Superior temporal gyrus (tissue), 1 donor: ENCODE measurements around the gene EIF6.

ENCODE experiments used
- DNase-seq: peaks from one replicate; pipeline ENCODE4 v3.0.0-alpha.2; 2016; ENCODE audit errors: extremely low spot score

The EIF6 gene

DNA sequence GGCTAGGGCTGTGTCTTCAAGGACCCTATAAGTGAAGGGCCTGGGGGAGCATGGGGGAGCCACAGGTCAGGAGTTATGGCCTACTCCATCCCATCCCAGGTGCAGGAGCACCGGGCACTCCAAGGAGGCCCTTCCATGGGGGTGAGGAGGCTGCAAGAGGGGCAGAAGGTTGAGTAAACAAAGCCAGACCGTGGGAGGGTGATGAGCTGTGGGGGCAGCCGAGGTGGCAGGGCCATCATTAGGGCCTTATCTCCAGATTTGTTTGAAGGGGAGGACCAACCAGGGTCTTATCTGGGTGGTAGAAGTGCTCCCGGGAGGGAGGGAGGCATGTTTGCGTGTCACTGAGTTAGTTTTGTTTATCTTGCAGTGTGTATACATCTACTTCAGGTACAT, 9.7 kb upstream of the EIF6 start:
- no peak for DNase-seq

DNA sequence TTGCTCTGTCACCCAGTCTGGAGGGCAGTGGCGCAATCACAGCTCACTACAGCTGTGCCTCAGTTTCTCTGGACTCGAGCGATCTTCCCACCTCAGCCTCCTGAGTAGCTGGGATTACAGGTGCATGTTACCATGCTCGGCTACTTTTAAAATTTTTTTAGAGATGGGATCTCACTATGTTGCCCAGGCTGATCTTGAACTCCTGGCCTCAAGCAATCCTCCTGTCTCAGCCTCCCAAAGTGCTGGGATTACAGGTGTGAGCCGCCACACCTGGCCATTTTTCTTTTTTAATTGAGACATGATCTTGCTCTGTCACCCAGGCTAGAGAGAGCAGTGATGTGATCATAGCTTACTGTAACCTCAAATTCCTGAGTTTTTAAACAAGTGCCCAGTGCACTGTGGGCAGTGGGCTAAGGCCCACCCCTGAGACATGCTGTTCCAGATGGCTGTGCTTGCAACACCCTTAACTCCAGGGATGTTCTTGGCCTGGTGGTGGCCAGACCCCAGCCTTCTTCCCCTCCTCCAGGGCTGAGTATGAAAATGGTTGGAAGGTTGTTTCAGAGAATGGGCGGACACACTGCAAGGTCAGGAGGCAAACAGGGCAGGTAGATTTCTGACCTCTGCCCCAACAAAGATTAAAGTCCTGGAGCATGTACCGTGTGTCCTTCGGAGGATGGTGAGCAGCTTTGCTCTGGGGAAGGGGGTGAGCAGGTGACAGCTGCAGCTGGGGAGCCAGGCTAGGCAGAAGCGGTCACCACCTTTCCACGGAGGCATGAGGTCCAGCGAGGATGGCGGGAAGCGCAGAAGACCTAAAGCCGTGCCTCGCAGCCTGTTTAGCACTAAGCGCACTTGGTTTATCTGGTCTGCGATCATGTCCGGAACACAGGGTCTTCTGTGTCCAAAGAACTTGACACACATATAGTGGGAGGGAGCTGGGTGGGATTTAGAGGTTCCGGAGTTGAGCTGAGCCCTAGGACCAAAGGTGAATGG, 9.0 kb upstream of the EIF6 start:
- DNase-seq, result no peak

DNA sequence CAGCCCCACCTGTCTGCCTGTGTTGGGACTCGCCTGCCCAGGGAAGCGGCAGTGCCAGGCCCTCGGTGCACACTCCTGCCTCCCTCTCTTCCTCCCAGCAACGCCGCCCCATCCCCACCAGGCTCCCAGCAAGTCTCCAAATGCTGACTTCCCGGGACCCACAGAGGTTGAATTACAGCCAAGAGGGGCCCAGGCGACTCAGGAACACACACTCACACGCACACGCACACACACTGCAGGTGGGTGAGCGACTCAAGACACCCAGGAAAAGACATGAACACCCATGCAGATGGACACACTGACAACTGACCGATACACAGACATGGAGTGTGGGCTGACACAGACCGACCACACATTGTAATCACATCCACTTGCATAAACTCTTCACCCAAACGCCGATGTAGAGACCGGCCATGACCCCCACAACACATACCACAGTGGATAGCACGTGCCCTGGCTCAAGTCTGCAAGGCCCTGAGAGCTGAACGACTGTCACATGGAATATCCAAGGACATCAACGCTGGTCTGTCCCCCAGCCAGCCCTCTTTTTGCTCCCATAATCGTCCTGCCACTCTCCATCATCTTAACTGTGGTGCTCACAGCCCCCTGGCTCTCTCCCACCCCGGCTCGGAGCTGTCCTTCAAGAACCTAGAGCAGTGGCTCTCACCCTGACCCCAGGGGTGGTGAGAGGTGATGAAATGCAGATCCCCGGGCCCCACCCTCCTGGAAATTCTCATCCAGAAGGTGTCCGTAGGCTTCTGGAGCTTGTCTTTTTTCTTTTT, 8.1 kb upstream of the EIF6 start:
- no peak for DNase-seq

DNA sequence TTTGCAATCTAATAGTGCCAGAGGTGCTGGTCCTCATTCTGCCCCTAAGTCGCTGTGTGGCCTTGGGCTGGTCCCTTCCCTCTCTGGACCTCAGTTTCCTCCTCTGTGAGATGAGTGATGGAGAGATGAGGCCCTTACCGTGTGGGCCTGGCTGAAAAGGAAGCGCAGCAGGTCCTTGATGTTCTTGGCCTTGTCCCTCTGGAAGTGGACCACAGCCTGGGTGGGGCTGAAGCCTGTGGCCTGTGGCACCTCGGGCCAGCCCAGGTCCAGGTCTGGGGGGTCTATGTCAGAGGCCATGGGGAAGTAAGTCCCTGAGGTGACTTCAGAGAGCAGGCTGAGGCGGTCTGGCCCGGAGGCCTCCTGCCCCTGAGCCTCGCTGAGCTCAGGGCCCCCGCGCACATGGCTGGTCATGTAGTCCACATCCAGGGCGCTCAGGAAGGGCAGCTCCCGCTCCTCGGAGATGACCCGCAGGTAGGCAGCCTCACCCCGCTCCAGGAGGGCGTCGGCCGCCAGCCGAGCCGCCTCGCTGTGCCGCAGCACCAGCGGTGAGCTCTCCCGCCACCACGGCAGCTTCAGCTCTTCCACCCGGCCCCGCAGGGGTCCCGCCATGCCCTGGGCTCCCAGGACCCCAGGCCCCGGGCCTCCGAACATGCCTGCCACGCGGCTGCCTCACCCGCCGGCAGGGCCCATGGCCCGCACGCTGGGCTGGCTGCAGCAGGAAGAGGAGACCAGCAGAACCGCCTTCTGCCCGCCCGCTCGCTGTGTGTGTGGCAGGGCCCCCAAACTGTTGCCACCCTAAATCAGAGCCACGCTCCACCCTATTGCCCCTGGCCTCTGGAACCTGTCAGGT, 7.3 kb upstream of the EIF6 start, which contains the start of gene FAM83C:
Gene FAM83C (minus strand): TSS at position 772 of the 850 bp plus-strand sequence. CDS start 121 bp downstream, at position 651.
- DNase-seq, result no peak

DNA sequence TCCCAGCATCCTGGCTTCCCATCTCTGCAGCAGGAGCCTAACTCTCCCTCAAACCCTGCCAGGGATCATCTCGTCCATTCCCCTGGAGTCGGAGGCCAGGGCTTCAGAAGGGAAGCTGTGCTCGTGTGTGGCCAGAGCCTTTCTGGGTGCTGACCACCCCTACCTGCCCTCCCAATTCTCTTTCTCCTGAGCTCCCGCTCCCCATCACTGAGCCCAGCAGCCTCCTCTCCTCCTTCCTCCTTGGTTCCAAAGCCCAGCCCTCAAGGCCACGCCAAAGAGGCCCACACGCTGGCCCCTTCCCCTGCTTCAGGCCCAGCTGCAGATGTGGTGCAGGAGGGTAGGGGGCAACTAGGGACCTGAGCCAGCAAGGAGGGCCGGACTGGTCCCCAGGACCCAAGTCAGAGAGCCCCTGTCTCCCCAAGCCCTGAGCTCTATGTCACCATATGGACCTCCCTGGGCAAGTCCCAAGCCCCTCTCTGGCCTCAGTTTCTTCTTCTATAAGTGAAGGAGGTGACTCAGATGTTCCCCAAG, 6.4 kb upstream of the EIF6 start:
- no peak for DNase-seq

DNA sequence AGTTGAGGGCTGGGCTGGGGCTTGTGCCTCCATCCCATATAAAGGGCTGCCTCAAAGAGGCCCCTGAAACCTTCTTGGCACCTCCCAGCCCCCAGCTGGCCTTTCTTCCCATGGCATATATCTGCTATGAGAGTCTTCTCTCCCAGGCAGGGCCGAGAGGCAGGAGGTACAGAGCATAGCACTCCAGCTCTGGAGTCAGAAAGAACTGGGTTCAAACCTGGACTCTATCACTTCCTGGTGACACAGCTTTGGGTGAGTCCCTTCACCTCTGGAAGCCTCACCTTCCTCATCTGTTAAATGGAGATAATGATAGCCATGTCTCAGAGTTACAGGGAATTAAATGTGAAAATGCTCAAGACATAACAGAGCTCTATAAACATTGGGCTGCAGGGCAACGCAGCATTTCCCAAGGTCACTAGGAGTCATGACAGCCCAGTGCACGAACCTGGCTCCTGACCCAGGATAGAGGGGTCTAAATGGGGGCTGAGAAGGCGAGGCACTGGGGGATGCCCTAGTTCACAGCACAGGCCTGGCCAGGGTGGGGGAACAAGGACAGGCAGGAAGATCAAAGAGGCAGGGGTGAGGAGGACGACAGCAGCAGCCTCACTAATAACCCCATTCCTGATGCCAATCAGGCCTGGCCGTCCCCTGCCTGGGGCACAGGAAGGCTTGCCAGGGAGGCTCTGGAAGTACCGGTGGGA, 5.8 kb upstream of the EIF6 start:
- DNase-seq, result no peak

DNA sequence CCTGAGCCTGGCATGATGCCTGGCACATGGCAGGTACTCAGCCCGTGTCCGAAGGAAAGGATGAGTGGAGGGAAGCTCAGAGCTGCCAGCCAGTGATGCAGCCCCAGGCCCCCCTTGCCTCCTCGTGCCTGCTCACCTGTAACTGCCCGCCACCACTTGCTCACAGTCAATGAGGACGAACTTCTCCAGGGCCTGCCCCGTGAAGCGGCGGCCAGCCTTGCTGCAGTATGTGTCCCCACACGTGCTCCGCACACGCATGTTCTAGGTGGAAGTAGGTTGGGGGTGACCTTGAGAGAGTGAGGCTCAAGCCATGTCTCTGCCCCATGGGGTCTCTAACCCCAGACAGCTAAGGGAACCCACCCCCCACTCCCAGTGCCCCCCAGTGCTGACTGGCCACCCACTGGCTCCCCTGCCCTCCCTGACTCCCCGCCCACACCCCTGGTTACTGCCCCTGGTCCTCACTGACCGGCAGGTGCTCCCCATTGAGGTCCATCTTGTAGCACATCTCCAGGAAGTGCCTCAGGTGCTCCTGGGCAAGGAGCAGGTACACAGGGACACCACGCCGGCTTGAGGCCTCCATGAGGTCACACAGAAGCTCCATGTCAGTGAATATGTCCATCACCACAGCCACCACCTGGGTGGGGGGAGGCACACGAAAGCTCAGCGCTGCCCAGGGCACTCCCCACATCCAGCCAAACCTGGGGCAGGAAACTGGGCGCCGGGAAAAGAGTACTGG, 3.9 kb upstream of the EIF6 start:
- DNase-seq, result no peak

DNA sequence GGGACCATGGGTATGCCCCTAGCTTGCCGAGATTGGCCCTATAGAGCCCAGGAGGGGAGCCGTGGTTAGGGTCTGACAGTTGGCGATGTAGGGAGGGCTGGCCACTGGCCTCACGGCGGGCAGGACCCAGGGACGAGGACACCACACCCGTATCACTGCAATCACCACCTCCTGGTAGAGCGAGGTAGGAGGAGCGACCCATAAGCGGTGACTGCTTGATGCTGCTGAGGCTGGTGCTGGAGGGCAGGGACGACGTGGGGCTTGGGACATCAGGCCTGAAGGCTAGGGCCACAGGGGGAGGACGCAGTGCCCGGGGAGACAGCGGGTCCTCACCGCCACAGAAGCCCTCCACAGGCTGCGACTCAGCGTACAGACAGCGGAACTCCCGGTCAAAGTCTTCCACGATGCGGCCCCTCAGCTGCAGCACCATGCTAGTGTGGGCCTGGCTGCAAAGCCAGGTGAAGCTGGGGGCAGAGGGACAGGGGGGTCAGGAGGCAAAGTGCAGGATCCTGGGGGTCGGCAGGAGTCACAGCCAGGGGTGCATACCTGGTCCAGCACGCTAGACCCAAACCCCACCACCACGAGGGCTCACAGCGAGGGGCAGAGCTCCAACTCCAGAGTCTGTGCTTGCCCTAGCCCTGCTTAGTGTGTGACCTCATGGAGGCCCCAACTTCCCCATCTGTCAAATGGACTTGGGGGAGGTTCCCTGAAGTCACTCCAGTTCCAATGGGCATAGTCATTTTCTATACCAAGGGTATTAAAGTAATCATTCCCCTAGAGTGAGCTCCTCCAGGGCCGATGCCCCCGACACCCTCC, 3.1 kb upstream of the EIF6 start:
- DNase-seq, result no peak

DNA sequence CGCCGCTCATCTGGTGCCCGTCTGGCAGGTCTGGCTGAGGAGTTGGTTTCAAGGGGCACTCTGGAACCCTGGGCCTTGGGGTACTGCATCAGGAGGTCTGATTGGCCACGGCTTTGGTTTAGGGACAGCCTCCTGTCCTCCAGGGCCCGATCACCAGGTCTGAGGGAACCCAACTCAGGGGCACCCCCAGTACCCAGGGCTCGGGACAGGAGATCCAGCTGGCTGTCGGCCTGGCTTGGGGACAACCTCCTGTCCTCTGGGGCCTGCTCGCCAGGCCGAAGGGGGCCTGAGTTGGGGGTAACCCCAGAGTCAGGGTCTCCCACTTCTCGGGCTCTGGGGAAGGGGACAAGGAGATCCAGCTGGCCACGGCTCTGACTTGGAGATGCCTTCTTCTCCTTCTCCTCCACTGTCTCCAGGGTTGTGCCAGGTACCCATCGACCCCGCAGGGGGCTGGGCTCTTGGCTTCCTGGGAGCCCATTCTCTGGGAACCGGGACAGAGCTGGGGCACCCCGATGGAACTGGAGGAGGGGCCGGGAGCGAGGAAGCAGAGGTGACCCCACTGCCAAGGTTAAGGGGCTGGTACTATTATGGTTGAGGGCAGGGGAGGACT, 2.4 kb upstream of the EIF6 start:
- no peak for DNase-seq

DNA sequence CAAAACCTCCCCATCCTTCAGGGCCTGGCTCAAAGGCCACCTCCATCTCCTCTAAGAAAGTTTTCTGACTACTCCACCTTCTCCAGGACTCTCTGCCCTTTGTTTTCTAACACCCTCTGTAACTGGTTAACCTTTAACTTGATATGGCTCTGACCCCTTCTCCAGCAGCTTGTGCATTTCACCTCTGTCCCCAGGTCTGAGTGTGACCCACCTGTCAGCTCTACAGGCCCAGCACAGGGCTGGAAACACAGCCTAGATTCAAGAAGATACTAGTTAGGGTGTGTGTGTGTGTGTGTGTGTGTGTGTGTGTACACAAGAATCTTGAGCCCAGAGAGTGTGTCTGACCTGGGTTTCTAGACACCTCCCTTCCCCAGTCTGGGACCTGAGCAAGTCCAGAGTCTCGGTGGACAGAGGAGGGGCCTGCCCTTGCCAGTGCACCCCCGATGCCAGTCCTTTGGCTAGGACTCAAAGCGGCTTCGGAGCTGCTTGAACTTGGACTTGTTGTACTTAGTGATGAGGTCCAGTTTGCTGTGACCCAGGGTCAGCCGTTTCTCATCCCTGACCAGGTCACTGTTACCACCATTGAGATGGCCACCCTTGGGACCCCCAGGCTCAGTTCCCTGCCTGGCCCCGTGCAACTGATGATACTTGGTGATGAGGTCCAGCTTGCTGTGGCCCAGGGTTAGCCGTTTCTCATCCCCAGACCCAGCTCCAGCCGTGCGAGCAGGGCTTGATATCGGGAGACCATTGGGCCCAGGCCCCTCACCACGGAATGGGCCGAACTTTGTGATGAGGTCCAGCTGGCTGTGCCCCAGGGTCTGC, 1.7 kb upstream of the EIF6 start:
- DNase-seq, result no peak

DNA sequence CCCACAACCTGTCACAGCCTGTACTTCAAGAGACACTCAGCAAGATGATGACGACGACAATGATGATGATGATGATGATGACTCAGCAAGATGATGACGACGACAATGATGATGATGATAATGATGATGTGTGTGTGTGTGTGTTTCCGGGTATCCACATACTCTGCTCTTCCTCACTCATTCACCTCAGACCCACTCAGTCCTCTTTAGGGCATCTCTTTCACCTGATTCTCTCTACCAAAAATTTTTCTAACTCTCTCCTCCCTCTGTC, 1.2 kb upstream of the EIF6 start:
- no peak for DNase-seq

DNA sequence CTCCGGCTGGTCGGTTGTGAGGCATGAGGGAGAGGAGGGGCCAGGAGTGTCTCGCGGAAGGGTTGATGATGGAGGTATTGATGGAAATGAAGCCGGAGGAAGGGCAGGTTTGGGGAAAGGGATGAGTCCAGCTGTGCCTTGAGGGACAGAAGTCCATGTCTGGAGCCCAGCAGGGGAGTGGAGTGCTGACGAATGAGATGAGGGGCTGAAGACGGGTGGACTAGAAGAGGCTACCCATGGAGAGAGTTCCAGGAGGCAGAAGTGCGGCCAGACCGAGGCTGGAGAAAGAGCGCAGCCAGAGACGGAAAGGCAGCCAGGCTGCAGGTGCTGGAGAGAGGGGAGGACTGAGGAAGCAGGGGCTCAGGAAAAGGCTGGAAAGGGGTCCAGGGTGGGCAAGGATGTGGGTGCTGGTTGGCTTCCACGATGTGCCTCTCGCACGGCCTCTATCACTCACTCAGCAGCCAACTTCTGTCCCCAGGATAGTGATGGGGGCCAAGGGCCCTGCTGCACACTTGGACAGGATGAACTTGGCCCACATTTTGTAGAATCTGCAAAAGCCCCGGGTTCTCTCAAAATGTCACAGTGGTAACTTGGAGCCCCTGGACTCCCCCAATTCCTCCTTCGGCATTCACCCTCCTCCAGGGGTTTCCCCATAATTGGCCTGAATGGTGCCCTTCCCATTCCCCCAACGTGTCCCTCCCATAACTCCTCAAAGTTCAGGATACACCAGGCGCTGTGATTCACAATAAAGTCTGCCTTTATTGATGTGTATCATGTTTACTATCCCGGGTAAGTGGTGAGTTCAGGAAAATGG, 627 bp upstream of the EIF6 start:
- DNase-seq, result no peak

DNA sequence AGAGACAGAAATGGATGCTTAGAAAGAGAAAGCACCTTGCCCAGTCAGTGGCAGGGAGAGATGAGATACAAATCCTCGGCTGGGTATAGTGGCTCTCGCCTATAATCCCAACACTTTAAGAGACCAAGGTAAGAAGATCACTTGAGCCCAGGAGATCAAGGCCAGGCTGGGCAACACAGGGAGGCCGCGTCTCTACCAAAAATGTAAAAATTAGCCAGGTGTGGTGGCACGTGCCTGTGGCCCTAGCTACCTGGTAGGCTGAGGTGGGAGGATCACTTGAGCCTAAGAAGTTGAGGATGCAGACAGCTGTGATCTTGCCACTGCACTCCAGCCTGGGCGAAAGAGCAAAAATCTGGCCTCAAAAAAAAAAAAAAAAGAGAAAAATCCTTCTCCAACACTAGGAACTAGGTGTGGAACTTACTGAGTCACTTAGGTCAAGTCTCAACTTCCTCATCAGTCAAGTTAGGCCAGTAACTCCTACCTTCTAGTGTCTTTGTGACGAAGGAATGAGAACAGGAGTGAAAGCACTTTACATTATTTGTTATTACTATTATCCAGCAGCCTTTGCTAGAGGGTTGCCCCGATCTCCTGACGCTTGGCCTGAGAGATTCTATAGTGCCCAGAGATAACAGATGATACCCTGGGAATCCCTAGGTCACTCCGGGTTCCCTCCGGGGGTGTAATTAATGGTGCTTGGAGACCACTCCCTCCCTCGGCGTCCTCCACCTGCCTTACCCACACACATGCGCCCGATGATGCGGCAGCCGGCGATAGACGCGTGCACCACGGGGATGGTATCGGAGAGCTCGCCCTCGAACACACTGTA, 918 bp downstream of the EIF6 start:
- DNase-seq, result no peak

DNA sequence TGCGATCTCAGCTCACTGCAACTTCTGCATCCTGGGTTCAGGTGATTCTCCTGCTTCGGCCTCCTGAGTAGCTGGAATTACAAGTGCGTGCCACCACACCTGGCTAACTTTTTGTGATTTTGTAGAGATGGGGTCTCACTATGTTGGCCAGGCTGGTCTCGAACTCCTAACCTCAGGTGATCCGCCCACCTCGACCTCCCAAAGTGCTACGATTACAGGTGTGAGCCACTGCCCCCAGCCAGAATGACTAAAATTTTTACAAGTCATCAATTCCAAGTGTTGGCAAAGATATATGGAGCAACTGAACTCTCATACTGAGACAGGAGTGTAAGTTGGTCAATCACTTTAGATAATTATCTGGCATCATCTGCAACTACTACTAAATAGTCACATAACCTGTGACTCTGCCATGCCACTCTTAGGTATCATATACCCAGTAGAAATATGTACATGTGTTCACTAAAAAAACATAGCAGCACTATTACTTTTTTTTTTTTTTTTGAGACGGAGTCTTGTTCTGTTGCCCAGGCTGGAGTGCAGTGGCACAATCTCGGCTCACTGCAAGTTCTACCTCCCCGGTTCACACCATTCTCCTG, 3.0 kb downstream of the EIF6 start:
- no peak for DNase-seq

DNA sequence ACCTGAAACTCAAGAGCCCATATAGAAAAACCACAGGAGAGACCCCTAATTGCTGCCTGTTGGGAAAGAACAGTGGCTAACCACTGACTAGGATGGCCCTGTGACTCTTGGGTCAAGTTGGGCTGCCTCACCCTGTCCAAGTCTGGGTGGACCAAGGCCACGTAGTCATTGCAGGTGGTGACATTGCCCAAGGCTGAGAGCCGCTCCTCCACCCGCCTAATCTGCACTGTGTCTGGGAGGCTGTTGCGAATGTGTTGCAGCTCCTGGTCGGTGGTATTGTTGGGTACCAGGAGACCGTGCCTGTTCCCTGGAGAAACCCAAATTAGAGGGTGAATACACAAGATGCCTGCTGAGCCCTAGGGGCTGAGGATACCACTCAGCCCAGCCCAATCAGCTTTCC, 4.0 kb downstream of the EIF6 start:
- DNase-seq, result no peak

DNA sequence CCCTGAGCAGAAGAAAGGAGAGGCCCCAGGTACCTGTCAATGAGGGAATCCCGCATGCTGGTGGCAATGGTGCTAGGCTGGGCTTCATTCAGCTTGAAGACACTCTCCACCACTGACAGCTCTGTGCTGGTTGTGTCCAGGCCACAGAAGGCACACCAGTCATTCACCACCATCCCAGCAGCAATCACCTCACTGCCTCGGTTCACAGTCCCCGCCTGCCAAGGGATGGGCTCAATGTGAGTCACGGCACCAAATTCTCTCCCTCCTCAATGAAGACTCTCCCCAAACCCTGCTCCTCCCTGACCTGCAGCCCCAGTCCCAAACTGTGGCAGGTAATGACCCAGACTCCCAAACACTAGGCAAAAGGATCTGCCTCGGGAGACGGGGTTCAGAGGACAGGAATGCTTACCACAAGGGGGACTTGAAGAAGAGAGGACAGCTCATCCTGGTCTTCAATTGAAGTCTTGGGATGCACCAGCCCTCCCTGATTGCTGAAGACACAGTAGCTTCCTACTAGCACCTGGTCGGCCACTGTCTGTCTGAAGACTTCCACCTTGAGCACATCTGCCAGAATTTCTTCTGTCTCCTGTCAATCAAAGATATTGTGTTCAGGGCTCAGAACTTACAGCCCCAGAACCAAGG, 4.9 kb downstream of the EIF6 start:
- no peak for DNase-seq
